ENCODE results near the gene ST3GAL2. TPM values are rescaled to one million over a fixed set of nuclear protein-coding genes. Genes with fewer than 3 reads are reported as not detected.

ST3GAL2 gene
- total and polyA plus RNA-seq, 2 donors (not counting 1 experiment from before 2014, with no cell fraction given), result 13.5 to 17.8 TPM

- no peak overlapping the region for H3K27ac ChIP-seq (ENCODE audit: insufficient read depth, low read length)
- no peaks in the 10 kb centered on the region for H3K4me1 ChIP-seq (ENCODE audit: control insufficient read depth, extremely low read depth, insufficient read depth, low read length)
- H3K79me2 ChIP-seq (ENCODE audit: control insufficient read depth, insufficient read depth, low read length), result no peaks in the 10 kb centered on the region
- H3K4me2 ChIP-seq (ENCODE audit: extremely low read depth, insufficient read depth, low read length), result no peak overlapping the region
- H3K36me3 ChIP-seq (ENCODE audit: control insufficient read depth, insufficient read depth, low read length), result peaks cover 4% of the 10 kb centered on the region
- H3K4me3 ChIP-seq (replicated peaks in 1 of 4; ENCODE audit: control extremely low read depth in 1 of 4, insufficient read depth in 1 of 4, low read depth in 3 of 4, low read length in 4 of 4), result no peak overlapping the region
- no peaks in the 10 kb centered on the region for H3K27me3 ChIP-seq (ENCODE audit: control insufficient read depth, insufficient read depth, low read length)
- no peaks in the 10 kb centered on the region for H3K9me3 ChIP-seq (ENCODE audit: control insufficient read depth, insufficient read depth, low read depth, low read length)
- DNase-seq (ENCODE audit: low read depth in 2 of 2), result no peak
- H4K20me1 ChIP-seq (ENCODE audit: control insufficient read depth, extremely low read depth, insufficient read depth, low read length), result no peaks in the 10 kb centered on the region
- no peak overlapping the region for H2AFZ ChIP-seq (ENCODE audit: low read length)
- TF ChIP-seq CTCF (conservative IDR thresholded peaks at IDR 0.05 in 1 of 2, IDR thresholded peaks at IDR 0.05 in 1 of 2; ENCODE audit: low read depth in 1 of 2, low read length in 2 of 2) (no peak), EZH2 (IDR thresholded peaks at IDR 0.05; ENCODE audit: low read length, missing control alignments) (no peak)
- H3K9ac ChIP-seq (ENCODE audit: insufficient read depth, low read length), result no peak overlapping the region
These were observed 40.6 kb downstream of the ST3GAL2 start for GRCh38 chr16:70398177-70398743.

- Histone ChIP-seq H3K27ac (ENCODE audit: insufficient read depth, low read length) (no peak overlapping the region), H3K9ac (ENCODE audit: insufficient read depth, low read length) (no peak overlapping the region), H3K27me3 (ENCODE audit: control insufficient read depth, insufficient read depth, low read length) (no peaks in the 10 kb centered on the region), H3K4me1 (ENCODE audit: control insufficient read depth, extremely low read depth, insufficient read depth, low read length) (peaks cover 8% of the 10 kb centered on the region), H4K20me1 (ENCODE audit: control insufficient read depth, extremely low read depth, insufficient read depth, low read length) (no peaks in the 10 kb centered on the region), H3K9me3 (ENCODE audit: control insufficient read depth, insufficient read depth, low read depth, low read length) (no peaks in the 10 kb centered on the region), H3K4me3 (replicated peaks in 1 of 4; ENCODE audit: control extremely low read depth in 1 of 4, insufficient read depth in 1 of 4, low read depth in 3 of 4, low read length in 4 of 4) (no peak overlapping the region), H3K4me2 (ENCODE audit: extremely low read depth, insufficient read depth, low read length) (no peak overlapping the region), H3K36me3 (ENCODE audit: control insufficient read depth, insufficient read depth, low read length) (peaks cover 4% of the 10 kb centered on the region), H2AFZ (ENCODE audit: low read length) (no peak overlapping the region), H3K79me2 (ENCODE audit: control insufficient read depth, insufficient read depth, low read length) (no peaks in the 10 kb centered on the region)
- peak in 1 of 2 donors; percentile 10 for DNase-seq (ENCODE audit: low read depth in 2 of 2)
- TF ChIP-seq EZH2 (IDR thresholded peaks at IDR 0.05; ENCODE audit: low read length, missing control alignments) (no peak), CTCF (conservative IDR thresholded peaks at IDR 0.05 in 1 of 2, IDR thresholded peaks at IDR 0.05 in 1 of 2; ENCODE audit: low read depth in 1 of 2, low read length in 2 of 2) (no peak)
These were observed 42.5 kb downstream of the ST3GAL2 start for GRCh38 chr16:70396246-70396904.

- Histone ChIP-seq H4K20me1 (ENCODE audit: control insufficient read depth, extremely low read depth, insufficient read depth, low read length) (no peaks in the 10 kb centered on the region), H3K79me2 (ENCODE audit: control insufficient read depth, insufficient read depth, low read length) (no peaks in the 10 kb centered on the region), H3K4me2 (ENCODE audit: extremely low read depth, insufficient read depth, low read length) (no peak overlapping the region), H3K4me1 (ENCODE audit: control insufficient read depth, extremely low read depth, insufficient read depth, low read length) (peaks cover 8% of the 10 kb centered on the region), H3K36me3 (ENCODE audit: control insufficient read depth, insufficient read depth, low read length) (peaks cover 4% of the 10 kb centered on the region), H3K4me3 (replicated peaks in 1 of 4; ENCODE audit: control extremely low read depth in 1 of 4, insufficient read depth in 1 of 4, low read depth in 3 of 4, low read length in 4 of 4) (no peak overlapping the region), H3K9ac (ENCODE audit: insufficient read depth, low read length) (no peak overlapping the region), H2AFZ (ENCODE audit: low read length) (no peak overlapping the region), H3K27ac (ENCODE audit: insufficient read depth, low read length) (no peak overlapping the region), H3K27me3 (ENCODE audit: control insufficient read depth, insufficient read depth, low read length) (no peaks in the 10 kb centered on the region), H3K9me3 (ENCODE audit: control insufficient read depth, insufficient read depth, low read depth, low read length) (no peaks in the 10 kb centered on the region)
- TF ChIP-seq EZH2 (IDR thresholded peaks at IDR 0.05; ENCODE audit: low read length, missing control alignments) (no peak), CTCF (conservative IDR thresholded peaks at IDR 0.05 in 1 of 2, IDR thresholded peaks at IDR 0.05 in 1 of 2; ENCODE audit: low read depth in 1 of 2, low read length in 2 of 2) (peak; percentile 58 to 78)
- peak; percentile 23 to 42 for DNase-seq (ENCODE audit: low read depth in 2 of 2)
These were observed 43.5 kb downstream of the ST3GAL2 start for GRCh38 chr16:70395345-70395901.

All from fibroblast of lung (primary cell).